CD4-positive, CD25-positive, alpha-beta regulatory T cell (primary cell): Measurements from ENCODE around the gene OR5H14. TPM values are rescaled to one million over a fixed set of nuclear protein-coding genes. Genes with fewer than 3 reads are reported as not detected.
"Not testable (repeated sequence)": the region's sequence is repeated elsewhere in the genome, so short reads cannot be mapped to it uniquely, and the experiment has no call there.

Experiments used
- ATAC-seq, 2 donors: fragments of 150-1000 bp; cut with Tn5 transposase; one replicate each; pipeline ENCODE4 v1.10.0; 2021; ENCODE audit warnings: low read depth in 2 of 2, moderate number of reproducible peaks in 2 of 2, moderate library complexity in 1 of 2
- DNase-seq, 3 donors: peaks; one replicate each; pipeline versions ENCODE4 v3.0.0 to v3.0.0-alpha.2; 2012 to 2022; ENCODE audit warnings: mixed read lengths in 1 of 3
- H3K27ac ChIP-seq: one replicate; pipeline ENCODE4 v1.7.0; 2013; ENCODE audit warnings: mild to moderate bottlenecking, low read length; ENCODE audit not compliant: insufficient read depth, poor library complexity, severe bottlenecking
- H3K27me3 ChIP-seq: one replicate; pipeline ENCODE4 v1.7.0; 2013; ENCODE audit warnings: low read length; ENCODE audit not compliant: control insufficient read depth, insufficient read depth
- H3K36me3 ChIP-seq: one replicate; pipeline ENCODE4 v1.7.0; 2013; ENCODE audit warnings: mild to moderate bottlenecking, low read length, moderate library complexity; ENCODE audit not compliant: control insufficient read depth, insufficient read depth
- H3K4me1 ChIP-seq: 2 replicates; pipeline ENCODE4 v1.7.0; 2013; ENCODE audit warnings: mild to moderate bottlenecking, low read length; ENCODE audit not compliant: insufficient read depth, control insufficient read depth, poor library complexity, severe bottlenecking
- H3K4me3 ChIP-seq: one replicate; pipeline ENCODE4 v1.7.0; 2013; ENCODE audit warnings: low read depth, mild to moderate bottlenecking, low read length, moderate library complexity
- H3K9me3 ChIP-seq, 2 experiments: 1 replicate in 1 of 2; 2 replicates in 1 of 2; pipeline ENCODE4 v1.7.0; 2013; ENCODE audit warnings: low read length in 2 of 2, mild to moderate bottlenecking in 1 of 2, moderate library complexity in 1 of 2; ENCODE audit not compliant: control insufficient read depth in 2 of 2
- H3K27ac Mint-ChIP-seq, 3 donors: one replicate each; pipeline ENCODE4 v1.8.0; 2020 to 2022; ENCODE audit warnings: mild to moderate bottlenecking in 3 of 3, mixed read lengths in 3 of 3, moderate library complexity in 2 of 3
- H3K27me3 Mint-ChIP-seq: one replicate; pipeline ENCODE4 v1.8.0; 2022; ENCODE audit warnings: mild to moderate bottlenecking, mixed read lengths
- H3K36me3 Mint-ChIP-seq: one replicate; pipeline ENCODE4 v1.8.0; 2020; ENCODE audit warnings: mixed read lengths
- H3K4me1 Mint-ChIP-seq, 4 donors: one replicate each; pipeline ENCODE4 v1.8.0; 2020 to 2022; ENCODE audit warnings: mixed read lengths in 4 of 4, mild to moderate bottlenecking in 1 of 4
- H3K4me3 Mint-ChIP-seq, 4 donors: one replicate each; pipeline ENCODE4 v1.8.0; 2020 to 2022; ENCODE audit warnings: mild to moderate bottlenecking in 4 of 4, mixed read lengths in 4 of 4, moderate library complexity in 3 of 4
- H3K9me3 Mint-ChIP-seq, 7 donors: one replicate each; pipeline ENCODE4 v1.8.0; 2020 to 2022; ENCODE audit warnings: mixed read lengths in 7 of 7, mild to moderate bottlenecking in 3 of 7, moderate library complexity in 2 of 7
- polyA plus RNA-seq, 4 donors: library from polyadenylated mRNA; unstranded; fragments of 300-500 nt; fragmentation: Illumina TruSeq; gene quantifications; one replicate each; pipeline ENCODE4 v1.2.3, GENCODE V29; 2021
- total RNA-seq: library from RNA; stranded (reverse); gene quantifications from one replicate; pipeline ENCODE4 v1.2.3, GENCODE V29; 2022

Gene OR5H14
- total and polyA plus RNA-seq, 5 donors from 2014 or later = not detected

GRCh38 chr3:98136631-98137030 lies 10.6 kb upstream of the OR5H14 start:
- Histone ChIP-seq H3K27me3 (no peaks in the 10 kb centered on the region), H3K4me3 (no peak overlapping the region), H3K4me1 (no peaks in the 10 kb centered on the region), H3K36me3 (no peaks in the 10 kb centered on the region), H3K9me3 (no peaks in the 10 kb centered on the region), H3K27ac (no peak overlapping the region)
- DNase-seq (no peak), ATAC-seq (no peak)
- H3K36me3 Mint-ChIP-seq = no peaks in the 10 kb centered on the region
- H3K4me3 Mint-ChIP-seq = no peak overlapping the region
- no peaks in the 10 kb centered on the region for H3K9me3 Mint-ChIP-seq
- no peaks in the 10 kb centered on the region for H3K4me1 Mint-ChIP-seq
- no peaks in the 10 kb centered on the region for H3K27me3 Mint-ChIP-seq
- H3K27ac Mint-ChIP-seq = no peak overlapping the region

- H3K36me3 Mint-ChIP-seq, H3K4me3 Mint-ChIP-seq, H3K4me1 Mint-ChIP-seq, H3K4me3 ChIP-seq, H3K9me3 Mint-ChIP-seq, ATAC-seq, H3K27ac Mint-ChIP-seq, H3K27ac ChIP-seq, H3K36me3 ChIP-seq, DNase-seq, H3K9me3 ChIP-seq, H3K27me3 Mint-ChIP-seq, H3K27me3 ChIP-seq, H3K4me1 ChIP-seq: not testable (repeated sequence)
These were observed 9.3 kb upstream of the OR5H14 start for GRCh38 chr3:98137826-98138557.

DNA sequence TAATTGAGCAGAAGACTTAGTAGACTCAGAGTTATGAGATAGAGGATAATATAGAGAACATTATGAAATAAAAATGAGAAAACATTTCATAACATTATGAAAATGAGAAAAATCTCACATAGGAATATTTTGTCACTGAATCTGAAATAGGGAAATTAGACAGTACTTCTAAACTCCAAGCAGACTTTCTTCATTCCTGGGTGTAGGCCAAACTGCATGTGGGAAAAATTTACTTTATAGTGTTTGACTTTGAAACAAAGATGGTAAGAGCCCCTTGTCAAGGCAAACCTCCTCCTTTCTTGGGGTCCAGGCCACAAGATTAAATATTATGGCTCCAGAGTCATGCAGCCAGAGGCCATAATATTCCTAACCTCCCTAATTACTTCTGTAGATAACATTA lies 6.7 kb upstream of the OR5H14 start:
- no peaks in the 10 kb centered on the region for H3K36me3 Mint-ChIP-seq
- Histone ChIP-seq H3K4me3 (no peak overlapping the region), H3K27ac (no peak overlapping the region), H3K4me1 (no peaks in the 10 kb centered on the region), H3K27me3 (no peaks in the 10 kb centered on the region), H3K9me3 (no peaks in the 10 kb centered on the region), H3K36me3 (no peaks in the 10 kb centered on the region)
- no peaks in the 10 kb centered on the region for H3K4me1 Mint-ChIP-seq
- H3K9me3 Mint-ChIP-seq = peaks cover 0 to 2% (median 0%) of the 10 kb centered on the region in 7 donors
- ATAC-seq = no peak
- H3K27ac Mint-ChIP-seq = no peak overlapping the region
- no peak for DNase-seq
- no peak overlapping the region for H3K4me3 Mint-ChIP-seq
- no peaks in the 10 kb centered on the region for H3K27me3 Mint-ChIP-seq

- peaks cover 4% of the 10 kb centered on the region for H3K27me3 Mint-ChIP-seq
These were observed 1.5 kb downstream of the OR5H14 start for GRCh38 chr3:98148751-98149150.

DNA sequence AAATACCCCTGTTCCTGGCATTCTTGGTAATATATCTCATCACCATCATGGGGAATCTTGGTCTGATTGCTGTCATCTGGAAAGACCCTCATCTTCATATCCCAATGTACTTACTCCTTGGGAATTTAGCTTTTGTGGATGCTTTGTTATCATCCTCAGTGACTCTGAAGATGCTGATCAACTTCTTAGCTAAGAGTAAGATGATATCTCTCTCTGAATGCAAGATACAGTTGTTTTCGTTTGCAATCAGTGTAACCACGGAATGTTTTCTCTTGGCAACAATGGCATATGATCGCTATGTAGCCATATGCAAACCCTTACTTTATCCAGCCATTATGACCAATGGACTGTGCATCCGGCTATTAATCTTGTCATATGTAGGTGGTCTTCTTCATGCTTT lies 2.2 kb downstream of the OR5H14 start:
- not testable (repeated sequence) for H3K27me3 Mint-ChIP-seq, DNase-seq, H3K9me3 Mint-ChIP-seq, ATAC-seq, H3K36me3 Mint-ChIP-seq, H3K9me3 ChIP-seq, H3K4me1 Mint-ChIP-seq, H3K27ac Mint-ChIP-seq, H3K27ac ChIP-seq, H3K4me3 Mint-ChIP-seq, H3K27me3 ChIP-seq, H3K4me1 ChIP-seq, H3K4me3 ChIP-seq, H3K36me3 ChIP-seq

More at GRCh38 chr3:98148751-98149150, 1.5 kb downstream of the OR5H14 start:
- ATAC-seq (no peak), DNase-seq (no peak)
- no peak overlapping the region for H3K4me3 Mint-ChIP-seq
- no peaks in the 10 kb centered on the region for H3K36me3 Mint-ChIP-seq
- Histone ChIP-seq H3K9me3 (no peaks in the 10 kb centered on the region), H3K27ac (no peak overlapping the region), H3K27me3 (no peaks in the 10 kb centered on the region), H3K4me3 (no peak overlapping the region), H3K4me1 (no peaks in the 10 kb centered on the region), H3K36me3 (no peaks in the 10 kb centered on the region)
- H3K4me1 Mint-ChIP-seq = no peaks in the 10 kb centered on the region
- peaks cover 0 to 6% (median 0%) of the 10 kb centered on the region in 7 donors for H3K9me3 Mint-ChIP-seq
- no peak overlapping the region for H3K27ac Mint-ChIP-seq

- no peaks in the 10 kb centered on the region for H3K4me1 Mint-ChIP-seq
- Histone ChIP-seq H3K9me3 (no peaks in the 10 kb centered on the region), H3K27me3 (no peaks in the 10 kb centered on the region), H3K4me1 (no peaks in the 10 kb centered on the region), H3K4me3 (no peak overlapping the region), H3K36me3 (no peaks in the 10 kb centered on the region), H3K27ac (no peak overlapping the region)
- peaks cover 0 to 6% (median 0%) of the 10 kb centered on the region in 7 donors for H3K9me3 Mint-ChIP-seq
- DNase-seq (no peak), ATAC-seq (no peak)
- peaks cover 4% of the 10 kb centered on the region for H3K27me3 Mint-ChIP-seq
- no peak overlapping the region for H3K27ac Mint-ChIP-seq
- H3K4me3 Mint-ChIP-seq = no peak overlapping the region
- no peaks in the 10 kb centered on the region for H3K36me3 Mint-ChIP-seq
These were observed 4.0 kb downstream of the OR5H14 start for GRCh38 chr3:98151241-98151640.

DNA sequence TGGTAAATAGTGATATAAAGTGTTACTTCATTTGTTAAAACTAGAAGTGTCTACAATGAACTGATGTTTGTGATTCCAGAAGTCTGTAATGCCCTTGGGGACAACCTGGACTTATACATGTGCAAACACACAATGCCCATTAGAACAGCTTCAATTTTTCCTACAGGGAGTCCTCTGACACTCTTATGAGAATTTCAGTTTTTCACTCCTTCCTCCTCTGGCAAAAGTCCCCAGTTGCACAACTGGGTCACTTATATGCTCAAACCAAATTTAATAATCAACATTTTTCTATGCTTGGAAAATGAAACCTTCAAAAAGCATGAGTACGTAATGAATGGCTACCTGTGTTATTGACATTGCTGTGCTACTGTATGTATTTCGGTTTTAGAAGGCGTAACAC lies 19.1 kb downstream of the OR5H14 start, which contains the start of gene OR5H15:
OR5H15 (plus strand) TSS at position 301 of the 400 bp plus-strand sequence. CDS start 2,004 bp downstream, outside the sequence.
- Mint-ChIP-seq H3K27me3 (peaks cover 8% of the 10 kb centered on the region), H3K4me3 (no peak within 1 kb of the TSS), H3K4me1 (no peaks in the 10 kb centered on the region), H3K27ac (no peak within 1 kb of the TSS), H3K36me3 (no peaks in the 10 kb centered on the region), H3K9me3 (peaks cover 0 to 4% (median 0%) of the 10 kb centered on the region in 7 donors)
- ATAC-seq = no peak
- H3K36me3 ChIP-seq = no peaks in the 10 kb centered on the region
- no peaks in the 10 kb centered on the region for H3K9me3 ChIP-seq
- H3K4me1 ChIP-seq = no peaks in the 10 kb centered on the region
- H3K4me3 ChIP-seq = no peak within 1 kb of the TSS
- H3K27me3 ChIP-seq = no peaks in the 10 kb centered on the region
- H3K27ac ChIP-seq = no peak within 1 kb of the TSS
- no peak for DNase-seq

- peaks cover 0 to 3% (median 0%) of the 10 kb centered on the region in 4 donors for H3K4me1 Mint-ChIP-seq
- H3K9me3 Mint-ChIP-seq = peaks cover 0 to 10% (median 0%) of the 10 kb centered on the region in 7 donors
- H3K36me3 Mint-ChIP-seq = no peaks in the 10 kb centered on the region
- Histone ChIP-seq H3K27ac (no peak overlapping the region), H3K36me3 (no peaks in the 10 kb centered on the region), H3K4me1 (no peaks in the 10 kb centered on the region), H3K9me3 (no peaks in the 10 kb centered on the region), H3K27me3 (no peaks in the 10 kb centered on the region), H3K4me3 (no peak overlapping the region)
- no peak overlapping the region for H3K27ac Mint-ChIP-seq
- DNase-seq (no peak), ATAC-seq (no peak)
- peaks cover 8% of the 10 kb centered on the region for H3K27me3 Mint-ChIP-seq
- no peak overlapping the region for H3K4me3 Mint-ChIP-seq
These were observed 23.8 kb downstream of the OR5H14 start for GRCh38 chr3:98171071-98171470.
